Testis (tissue), 5 donors: ENCODE data around the gene CT55. TPM values are rescaled to one million over a fixed set of nuclear protein-coding genes. Genes with fewer than 3 reads are reported as not detected.
"Not testable (repeated sequence)": the region's sequence is repeated elsewhere in the genome, so short reads cannot be mapped to it uniquely, and the experiment has no call there.

ENCODE experiments used
- DNase-seq: peaks from one replicate; pipeline ENCODE4 v3.0.0-alpha.2; 2019
- H3K27ac ChIP-seq, 2 donors: fragments of 200-600 bp; sonication (generic); one replicate each; pipeline ENCODE4 v1.5.1; 2019
- H3K27me3 ChIP-seq: fragments of 200-600 bp; sonication (generic); one replicate; pipeline ENCODE4 v1.5.1; 2019
- H3K36me3 ChIP-seq: fragments of 200-600 bp; sonication (generic); one replicate; pipeline ENCODE4 v1.5.1; 2017; ENCODE audit warnings: low read depth; ENCODE audit errors: missing control alignments
- H3K4me1 ChIP-seq: fragments of 200-600 bp; sonication (generic); one replicate; pipeline ENCODE4 v1.5.1; 2019
- H3K4me3 ChIP-seq, 2 donors: fragments of 200-600 bp; sonication (generic); one replicate each; pipeline ENCODE4 v1.5.1; 2017 to 2019
- H3K9me3 ChIP-seq: fragments of 200-600 bp; sonication (generic); one replicate; pipeline ENCODE4 v1.5.1; 2017
- CTCF ChIP-seq, 3 experiments: fragments of 450-650 bp in 2 of 3; fragments of 200-600 bp in 1 of 3; sonication (generic) in 1 of 3; IDR thresholded peaks; one replicate each; pipeline ENCODE4 v1.5.1; 2016 to 2019; ENCODE audit warnings: antibody characterized with exemption in 3 of 3, mild to moderate bottlenecking in 2 of 3, moderate library complexity in 1 of 3
- POLR2A ChIP-seq: fragments of 450-650 bp; IDR thresholded peaks from one replicate; pipeline ENCODE4 v1.6.1; 2017; ENCODE audit warnings: antibody characterized with exemption, mild to moderate bottlenecking, moderate library complexity
- WGBS, 2 donors: methylation state at CpG; one replicate each; pipeline ENCODE4 v1.1.5; 2018; 5-methylcytosine and 5-hydroxymethylcytosine counted together
- intact Hi-C: fragments of 100-400 bp; cut with DNase I; formaldehyde crosslinking; loops from one replicate; pipeline ENCODE4 v1.15.1; 2023; ENCODE audit warnings: low total_unique reads
- long read RNA-seq, 2 donors: transcript quantifications; one replicate each; lab custom pipeline, GENCODE V29; 2026
- polyA plus RNA-seq: library from polyadenylated mRNA; stranded (reverse); fragments of 350-450 nt; fragmentation: Illumina TruSeq; extraction: RNeasy Lipid Tissue Mini Kit (QIAGEN cat#74804); gene quantifications from one replicate; pipeline ENCODE4 v1.2.3, GENCODE V29; 2014; ENCODE audit warnings: low read depth, low replicate concordance; ENCODE audit not compliant: insufficient read depth
- total RNA-seq, 2 donors: library from RNA; depleted of rRNA; stranded (reverse); fragments of >200 nt; gene quantifications; one replicate each; pipeline ENCODE4 v1.2.3, GENCODE V29; 2016

The CT55 gene
- total RNA-seq (1 to 10 TPM; 4.4 to 5.9 TPM), polyA plus RNA-seq (4.5 TPM)
- long read RNA-seq, donor 1, result 0 reads
- long read RNA-seq, donor 2, result 0 reads

- Histone ChIP-seq H3K4me3 (no peak within 1 kb of the TSS), H3K27ac (no peak within 1 kb of the TSS), H3K4me1 (no peaks in the 10 kb centered on the region), H3K36me3 (no peaks in the 10 kb centered on the region), H3K27me3 (no peaks in the 10 kb centered on the region), H3K9me3 (no peaks in the 10 kb centered on the region)
- intact Hi-C loops, result no loop called here
- TF ChIP-seq POLR2A (no peak), CTCF (IDR thresholded peaks at IDR 0.05) (no peak)
- WGBS, 2 donors, result 82% methylated on average over 18 of the region's 27 CpGs; no CpG with 5 or more reads in 1 of the 2 donors
- peak; percentile 31 for DNase-seq
Measured at GRCh38 chrX:135170877-135171519, at the start of gene CT55. TSS of gene CT55 (minus strand) at chrX:135171398. CDS start at chrX:135171171, 227 bp downstream.

GRCh38 chrX:135213200-135213844, 42.1 kb upstream of the CT55 start:
- Histone ChIP-seq H3K36me3 (no peaks in the 10 kb centered on the region), H3K9me3 (no peaks in the 10 kb centered on the region), H3K27ac (no peak overlapping the region), H3K4me3 (no peak overlapping the region), H3K4me1 (no peaks in the 10 kb centered on the region), H3K27me3 (no peaks in the 10 kb centered on the region)
- TF ChIP-seq CTCF (IDR thresholded peaks at IDR 0.05) (no peak), POLR2A (no peak)
- 89 to 96% methylated on average over 8 of the region's 8 CpGs for WGBS, 2 donors
- DNase-seq, result no peak
- intact Hi-C loops, result no loop called here

GRCh38 chrX:135206427-135206826, 35.2 kb upstream of the CT55 start:
- 62 to 63% methylated on average over 1 to 2 of the region's 11 CpGs for WGBS, 2 donors
- H3K9me3 ChIP-seq, result not testable (repeated sequence)
- peak in 1 of 3 experiments; percentile 8 for TF ChIP-seq CTCF (IDR thresholded peaks at IDR 0.05)

GRCh38 chrX:135200297-135200696, 29.1 kb upstream of the CT55 start:
- DNase-seq, result no peak
- WGBS, 2 donors, result 82 to 85% methylated on average over 3 to 4 of the region's 4 CpGs
- H3K27me3 ChIP-seq, result no peaks in the 10 kb centered on the region
- H3K36me3 ChIP-seq, result no peaks in the 10 kb centered on the region
- no peak for TF ChIP-seq POLR2A
- TF ChIP-seq CTCF (IDR thresholded peaks at IDR 0.05), result no peak
- no peak overlapping the region for H3K4me3 ChIP-seq
- intact Hi-C loops, result no loop called here
- H3K27ac ChIP-seq, result no peak overlapping the region
- H3K4me1 ChIP-seq, result no peaks in the 10 kb centered on the region
- no peaks in the 10 kb centered on the region for H3K9me3 ChIP-seq

More at GRCh38 chrX:135206427-135206826, 35.2 kb upstream of the CT55 start:
- H3K36me3 ChIP-seq, H3K4me3 ChIP-seq, H3K27me3 ChIP-seq, H3K4me1 ChIP-seq, intact Hi-C loops, H3K27ac ChIP-seq: not testable (repeated sequence)
- DNase-seq, result peak; percentile 54
